Measurements from ENCODE around the gene LMBRD2. TPM values are rescaled to one million over a fixed set of nuclear protein-coding genes. Genes with fewer than 3 reads are reported as not detected.

The LMBRD2 gene
- total and polyA plus RNA-seq, 2 of the 8 experiments (the other 6 are each of a cell fraction or from before 2014, with no cell fraction given): 1.1 to 4.1 TPM

- no peak overlapping the region for H4K8ac ChIP-seq (ENCODE audit: extremely low read depth, insufficient read depth, low read length)
- WGBS, 2 experiments (ENCODE audit: extremely low coverage in 1 of 2, insufficient coverage in 1 of 2, insufficient read length in 1 of 2, insufficient replicate concordance in 2 of 2, low coverage in 1 of 2, low lambda C conversion rate in 2 of 2, missing lambda C conversion rate in 1 of 2): 87% methylated on average over 4 of the region's 4 CpGs; no CpG with 5 or more reads in 1 of the 2 experiments
- no peak overlapping the region for H2AK5ac ChIP-seq (ENCODE audit: low read depth, low read length)
- H3K23me2 ChIP-seq (ENCODE audit: low read depth, low read length): no peaks in the 10 kb centered on the region
- no peaks in the 10 kb centered on the region for H3K27me3 ChIP-seq (replicated peaks in 1 of 4; ENCODE audit: control insufficient read depth in 3 of 4, extremely low read depth in 1 of 4, insufficient read depth in 3 of 4, low read length in 3 of 4)
- H3K79me2 ChIP-seq (ENCODE audit: control insufficient read depth in 1 of 2, insufficient read depth in 2 of 2, low read length in 2 of 2): peaks cover 0 to 20% of the 10 kb centered on the region in 2 experiments; a peak in 2 of 4 replicates
- ChIA-PET POLR2A (ENCODE audit: partially characterized antibody) (interaction anchor here (1.3 kb wide), 1 partner anchor 10 kb away, joined by 3 read pairs; no protein-coding TSS in a partner anchor), CTCF (ENCODE audit: partially characterized antibody) (interaction anchor here (0.7 to 1.8 kb wide), 2 partner anchors 8 to 14 kb away, joined by 3 to 4 read pairs; no protein-coding TSS in a partner anchor)
- no peaks in the 10 kb centered on the region for H3K4me1 ChIP-seq (replicated peaks in 1 of 4; ENCODE audit: control insufficient read depth in 3 of 4, insufficient read depth in 4 of 4, low read length in 3 of 4)
- peaks cover 4% of the 10 kb centered on the region for H3K79me1 ChIP-seq (ENCODE audit: low read depth, low read length)
- TF ChIP-seq TBP (IDR thresholded peaks at IDR 0.05; ENCODE audit: low read depth, low read length): no peak
- no peak for TF ChIP-seq CBX8 (IDR thresholded peaks at IDR 0.05; ENCODE audit: borderline replicate concordance, low read depth, low read length)
- TF ChIP-seq RNF2 (IDR thresholded peaks at IDR 0.05; ENCODE audit: borderline replicate concordance, low read depth, low read length, missing control alignments, poor library complexity, severe bottlenecking): no peak
- TF ChIP-seq EGR1 (IDR thresholded peaks at IDR 0.05; ENCODE audit: borderline replicate concordance, low read depth, low read length): no peak
- H4K91ac ChIP-seq (replicated peaks; ENCODE audit: insufficient read length, low read length): no peak overlapping the region
- no peak for DNase-seq (ENCODE audit: low read depth in 1 of 2, low spot score in 2 of 2)
- no peak overlapping the region for H3K27ac ChIP-seq (ENCODE audit: low read depth, low read length)
- H3K18ac ChIP-seq (ENCODE audit: extremely low read depth, low read length): no peak overlapping the region
- H2BK120ac ChIP-seq (replicated peaks; ENCODE audit: low read depth, low read length): no peak overlapping the region
- H2BK12ac ChIP-seq (ENCODE audit: low read depth, low read length): no peak overlapping the region
- no peak overlapping the region for H3K4me3 ChIP-seq (ENCODE audit: extremely low read depth in 1 of 4, insufficient read depth in 2 of 4, low read depth in 3 of 4, low read length in 4 of 4)
- H3K9ac ChIP-seq (replicated peaks in 1 of 4; ENCODE audit: extremely low read depth in 1 of 4, low read depth in 3 of 4, low read length in 3 of 4): no peak overlapping the region
- no peak overlapping the region for H2BK20ac ChIP-seq (ENCODE audit: low read length)
- H2AFZ ChIP-seq (ENCODE audit: low read length): no peak overlapping the region
- H3K14ac ChIP-seq (ENCODE audit: insufficient read length): no peak overlapping the region
- H4K20me1 ChIP-seq (replicated peaks in 1 of 2; ENCODE audit: control insufficient read depth in 1 of 2, insufficient read depth in 2 of 2, low read length in 2 of 2): peaks cover 0 to 6% of the 10 kb centered on the region in 2 experiments
- no peak for FAIRE-seq
- no peak overlapping the region for H3K23ac ChIP-seq (ENCODE audit: insufficient read length)
- peaks cover 7 to 78% (median 46%) of the 10 kb centered on the region in 4 experiments; a peak in 7 of 8 replicates for H3K36me3 ChIP-seq (ENCODE audit: control insufficient read depth in 2 of 4, insufficient read depth in 4 of 4, low read length in 3 of 4)
- H3K56ac ChIP-seq (replicated peaks; ENCODE audit: insufficient read length, low read depth, low read length): no peak overlapping the region
- H2BK15ac ChIP-seq (ENCODE audit: low read length): no peak overlapping the region
- no peak overlapping the region for H2BK5ac ChIP-seq (ENCODE audit: low read depth, low read length)
- H3K4me2 ChIP-seq (ENCODE audit: insufficient read depth in 1 of 2, low read depth in 2 of 2, low read length in 2 of 2): no peak overlapping the region
- H3K9me3 ChIP-seq (ENCODE audit: insufficient read depth in 2 of 2, low read depth in 1 of 2, low read length in 1 of 2): no peaks in the 10 kb centered on the region
- no peak overlapping the region for H3K4ac ChIP-seq (replicated peaks; ENCODE audit: insufficient read length, low read depth, low read length)
- no peak overlapping the region for H4K5ac ChIP-seq (ENCODE audit: insufficient read length, low read depth, low read length)
Observed at GRCh38 chr5:36164461-36164860, 12.8 kb upstream of the LMBRD2 start.

All from H1 (cell line).